Prostate gland (tissue), 2 donors: ENCODE measurements around the gene L1CAM. TPM values are rescaled to one million over a fixed set of nuclear protein-coding genes. Genes with fewer than 3 reads are reported as not detected.

ENCODE experiments used
- DNase-seq: peaks from one replicate; pipeline ENCODE4 v3.0.0-alpha.2; 2019; ENCODE audit warnings: low spot score
- H3K27ac ChIP-seq, 2 donors: fragments of 200-600 bp; sonication (generic); 2 replicates each; pipeline ENCODE4 v1.5.1; 2017 to 2019
- H3K27me3 ChIP-seq: fragments of 200-600 bp; sonication (generic); replicated peaks from 2 replicates; pipeline ENCODE4 v1.5.1; 2019; ENCODE audit not compliant: insufficient read depth
- H3K36me3 ChIP-seq, 2 donors: fragments of 200-600 bp; sonication (generic); 1 replicate in 1 of 2; 2 replicates in 1 of 2; pipeline versions ENCODE4 v1.5.1 to v1.8.1; 2017 to 2019
- H3K4me1 ChIP-seq: fragments of 200-600 bp; sonication (generic); replicated peaks from 2 replicates; pipeline ENCODE4 v1.5.1; 2019
- H3K4me3 ChIP-seq, 2 donors: fragments of 200-600 bp; sonication (generic); 2 replicates each; pipeline ENCODE4 v1.5.1; 2017 to 2019
- H3K9me3 ChIP-seq: fragments of 200-600 bp; sonication (generic); 2 replicates; pipeline ENCODE4 v1.5.1; 2017
- POLR2A ChIP-seq: fragments of 450-650 bp; IDR thresholded peaks from one replicate; pipeline ENCODE4 v1.6.1; 2016; ENCODE audit warnings: antibody characterized with exemption, mild to moderate bottlenecking
- POLR2AphosphoS5 ChIP-seq: sonication (generic); formaldehyde crosslinking; IDR thresholded peaks from one replicate; pipeline ENCODE4 v1.6.1; 2017; ENCODE audit warnings: antibody characterized with exemption
- WGBS: methylation state at CpG from one replicate; pipeline ENCODE4 v1.1.5; 2018; 5-methylcytosine and 5-hydroxymethylcytosine counted together
- intact Hi-C: fragments of 100-400 bp; cut with DNase I; formaldehyde crosslinking; loops from one replicate; pipeline ENCODE4 v1.14.2; 2022
- total RNA-seq, 2 donors: library from RNA; depleted of rRNA; stranded (reverse); fragments of >200 nt; gene quantifications; one replicate each; pipeline ENCODE4 v1.1.0, GENCODE V29; 2016
- TF ChIP-seq, protein P1 (sequence below), 4 experiments: fragments of 200-600 bp in 2 of 4; fragments of 450-650 bp in 2 of 4; sonication (generic) in 2 of 4; IDR thresholded peaks; 1 replicate in 3 of 4; 2 replicates in 1 of 4; pipeline ENCODE4 v1.5.1; 2016 to 2019; ENCODE audit warnings: antibody characterized with exemption in 4 of 4, mild to moderate bottlenecking in 2 of 4, moderate library complexity in 2 of 4

Gene L1CAM
- total RNA-seq, 2 donors from 2014 or later: 0.73 to 18.0 TPM

DNA sequence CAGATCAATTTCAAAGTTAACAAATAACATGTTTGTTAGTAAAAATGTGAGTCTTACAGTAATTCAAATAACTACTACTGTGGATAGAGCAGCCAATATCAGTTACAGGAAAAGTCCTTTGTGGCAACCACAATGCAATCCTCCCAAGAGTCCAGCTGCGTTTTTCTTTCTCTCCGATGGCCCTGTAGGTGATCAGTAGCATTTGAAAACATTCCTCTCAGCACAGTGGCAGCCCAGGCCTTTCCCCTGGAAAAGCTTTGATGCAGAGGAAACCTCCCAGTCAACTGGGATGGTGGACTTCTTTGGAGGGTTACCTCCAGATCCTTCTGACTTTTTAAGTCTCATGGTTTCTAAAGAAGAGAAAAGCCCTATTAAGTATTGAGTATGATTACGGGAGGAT lies 37.6 kb downstream of the L1CAM start:
- intact Hi-C loops: no loop called here
- WGBS: 46% methylated on average over 3 of the region's 3 CpGs
- TF ChIP-seq, protein P1, sequence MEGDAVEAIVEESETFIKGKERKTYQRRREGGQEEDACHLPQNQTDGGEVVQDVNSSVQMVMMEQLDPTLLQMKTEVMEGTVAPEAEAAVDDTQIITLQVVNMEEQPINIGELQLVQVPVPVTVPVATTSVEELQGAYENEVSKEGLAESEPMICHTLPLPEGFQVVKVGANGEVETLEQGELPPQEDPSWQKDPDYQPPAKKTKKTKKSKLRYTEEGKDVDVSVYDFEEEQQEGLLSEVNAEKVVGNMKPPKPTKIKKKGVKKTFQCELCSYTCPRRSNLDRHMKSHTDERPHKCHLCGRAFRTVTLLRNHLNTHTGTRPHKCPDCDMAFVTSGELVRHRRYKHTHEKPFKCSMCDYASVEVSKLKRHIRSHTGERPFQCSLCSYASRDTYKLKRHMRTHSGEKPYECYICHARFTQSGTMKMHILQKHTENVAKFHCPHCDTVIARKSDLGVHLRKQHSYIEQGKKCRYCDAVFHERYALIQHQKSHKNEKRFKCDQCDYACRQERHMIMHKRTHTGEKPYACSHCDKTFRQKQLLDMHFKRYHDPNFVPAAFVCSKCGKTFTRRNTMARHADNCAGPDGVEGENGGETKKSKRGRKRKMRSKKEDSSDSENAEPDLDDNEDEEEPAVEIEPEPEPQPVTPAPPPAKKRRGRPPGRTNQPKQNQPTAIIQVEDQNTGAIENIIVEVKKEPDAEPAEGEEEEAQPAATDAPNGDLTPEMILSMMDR (IDR thresholded peaks at IDR 0.05): no peak
- TF ChIP-seq POLR2A: no peak
- TF ChIP-seq POLR2AphosphoS5: no peak
- Histone ChIP-seq H3K27ac (no peak overlapping the region), H3K27me3 (no peaks in the 10 kb centered on the region), H3K4me3 (no peak overlapping the region), H3K9me3 (no peaks in the 10 kb centered on the region), H3K4me1 (no peaks in the 10 kb centered on the region), H3K36me3 (no peaks in the 10 kb centered on the region)
- no peak for DNase-seq

DNA sequence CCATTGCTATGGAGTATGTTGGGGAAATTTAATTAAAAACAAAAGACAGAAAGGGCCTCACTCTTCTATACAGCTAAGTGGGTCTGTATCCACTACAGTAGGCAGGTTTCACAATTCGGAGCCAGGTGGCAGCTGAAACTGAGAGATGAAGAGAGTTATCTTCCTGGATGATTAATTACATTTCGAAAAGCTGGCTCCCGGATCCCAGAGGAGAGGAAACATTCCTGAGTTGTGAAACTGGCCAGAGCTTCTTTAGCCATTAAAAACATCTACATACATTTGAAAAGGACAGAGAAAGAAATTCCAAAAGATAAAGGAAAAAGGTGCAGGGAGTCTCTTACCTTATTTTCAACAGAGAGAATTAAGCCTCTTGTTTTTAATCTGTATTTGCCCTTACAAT lies 40.1 kb downstream of the L1CAM start:
- Histone ChIP-seq H3K36me3 (no peaks in the 10 kb centered on the region), H3K27ac (no peak overlapping the region), H3K4me3 (no peak overlapping the region), H3K9me3 (no peaks in the 10 kb centered on the region), H3K27me3 (no peaks in the 10 kb centered on the region), H3K4me1 (no peaks in the 10 kb centered on the region)
- 6% methylated on average over 3 of the region's 3 CpGs for WGBS
- no peak for DNase-seq
- no peak for TF ChIP-seq POLR2AphosphoS5
- TF ChIP-seq POLR2A: no peak
- TF ChIP-seq, protein P1 (IDR thresholded peaks at IDR 0.05): no peak
- intact Hi-C loops: no loop called here

DNA sequence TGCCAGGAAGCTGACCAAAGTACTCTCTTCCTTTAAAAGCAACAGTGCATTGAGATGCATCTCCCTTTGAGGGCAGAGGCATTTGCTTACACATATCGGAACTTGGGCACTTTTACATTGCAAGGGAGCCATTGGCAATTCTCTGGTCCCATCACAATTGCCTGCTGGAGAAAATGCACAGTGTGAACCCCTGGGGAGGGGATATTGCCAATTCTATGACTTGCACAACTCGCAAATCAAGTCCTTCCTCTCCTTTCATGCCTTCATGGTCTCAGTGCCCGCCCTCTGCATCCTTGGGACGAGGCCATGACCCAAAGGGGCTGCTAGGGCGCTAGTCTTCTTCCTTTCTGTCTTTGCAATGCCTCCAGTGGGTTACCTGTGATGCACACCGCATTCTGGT lies 40.8 kb downstream of the L1CAM start:
- Histone ChIP-seq H3K27ac (no peak overlapping the region), H3K36me3 (no peaks in the 10 kb centered on the region), H3K4me1 (no peaks in the 10 kb centered on the region), H3K9me3 (no peaks in the 10 kb centered on the region), H3K27me3 (no peaks in the 10 kb centered on the region), H3K4me3 (no peak overlapping the region)
- TF ChIP-seq POLR2A (no peak), POLR2AphosphoS5 (no peak)
- TF ChIP-seq, protein P1 (IDR thresholded peaks at IDR 0.05): no peak
- intact Hi-C loops: no loop called here
- 19% methylated on average over 5 of the region's 6 CpGs for WGBS
- no peak for DNase-seq

DNA sequence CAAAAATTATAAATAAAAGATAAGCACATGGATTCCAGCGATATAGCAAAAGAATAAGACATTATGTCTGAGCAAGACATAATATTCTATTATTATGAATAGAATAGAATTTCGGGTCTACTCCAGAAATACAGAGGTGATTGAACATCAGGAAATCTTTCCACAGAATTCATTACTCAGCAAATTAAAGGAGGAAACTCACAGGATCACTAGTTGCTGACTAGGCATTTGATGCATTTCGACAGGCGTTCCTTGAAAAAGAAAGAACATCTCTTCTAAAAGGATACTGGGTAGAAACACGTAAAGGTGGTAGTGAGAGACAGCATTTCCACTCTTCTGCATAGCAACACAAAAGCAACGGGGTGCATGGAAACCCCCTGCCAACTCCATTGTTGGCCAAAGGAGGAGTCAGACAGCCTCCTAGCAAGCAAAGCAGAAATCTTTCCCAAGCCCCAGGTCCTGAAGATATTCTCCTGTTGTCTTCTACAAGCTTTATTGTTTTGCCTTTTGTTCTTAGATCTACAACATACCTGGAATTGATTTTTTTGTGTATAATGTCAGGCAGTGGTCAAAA lies 41.4 kb downstream of the L1CAM start:
- no peaks in the 10 kb centered on the region for H3K36me3 ChIP-seq
- H3K27me3 ChIP-seq: no peaks in the 10 kb centered on the region
- no peak overlapping the region for H3K4me3 ChIP-seq
- H3K9me3 ChIP-seq: no peaks in the 10 kb centered on the region
- no peak for TF ChIP-seq POLR2AphosphoS5
- TF ChIP-seq POLR2A: no peak
- TF ChIP-seq, protein P1 (IDR thresholded peaks at IDR 0.05): no peak
- DNase-seq: no peak
- WGBS: 33% methylated on average over 6 of the region's 6 CpGs
- H3K27ac ChIP-seq: no peak overlapping the region
- H3K4me1 ChIP-seq: no peaks in the 10 kb centered on the region
- intact Hi-C loops: no loop called here

DNA sequence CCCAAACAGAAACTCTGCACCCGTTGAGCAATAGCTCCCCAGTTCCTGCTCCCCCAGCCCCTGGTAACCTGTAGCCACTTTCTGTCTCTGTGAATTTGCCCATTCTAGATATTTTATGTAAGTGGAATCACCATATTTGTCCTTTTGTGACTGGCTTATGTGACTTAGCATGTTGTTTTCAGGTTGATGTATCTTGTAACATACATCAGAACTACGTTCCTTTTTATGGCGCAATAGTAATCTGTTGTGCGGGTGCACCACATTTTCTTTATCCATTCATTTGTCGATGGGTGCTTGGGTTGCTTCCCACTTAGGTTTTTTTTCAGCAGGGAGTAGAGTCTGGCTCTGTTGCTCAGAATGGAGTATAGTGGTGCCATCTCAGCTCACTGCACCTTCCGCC lies 49.1 kb downstream of the L1CAM start:
- H3K27me3 ChIP-seq: no peaks in the 10 kb centered on the region
- no peak for DNase-seq
- no peak overlapping the region for H3K4me3 ChIP-seq
- no peak overlapping the region for H3K27ac ChIP-seq
- H3K36me3 ChIP-seq: no peaks in the 10 kb centered on the region
- H3K4me1 ChIP-seq: no peaks in the 10 kb centered on the region
- no peaks in the 10 kb centered on the region for H3K9me3 ChIP-seq
- TF ChIP-seq POLR2AphosphoS5 (no peak), POLR2A (no peak)
- TF ChIP-seq, protein P1 (IDR thresholded peaks at IDR 0.05): no peak
- intact Hi-C loops: no loop called here
- WGBS: 89% methylated on average over 6 of the region's 6 CpGs
